Left colon (tissue), 2 donors: ENCODE measurements around the gene DXO. TPM values are rescaled to one million over a fixed set of nuclear protein-coding genes. Genes with fewer than 3 reads are reported as not detected.
A peak's percentile ranks its signal among the peaks of the same experiment; 100 is the strongest.
"Not testable (repeated sequence)": the region's sequence is repeated elsewhere in the genome, so short reads cannot be mapped to it uniquely, and the experiment has no call there.

ENCODE experiments used
- ATAC-seq: fragments of 200-7000 bp; cut with Tn5 transposase; one replicate; pipeline ENCODE4 v1.9.1; 2020; ENCODE audit warnings: mild to moderate bottlenecking, moderate library complexity
- DNase-seq, 2 donors: peaks; one replicate each; pipeline ENCODE4 v3.0.0-alpha.2; 2020
- intact Hi-C, 2 donors: fragments of 100-400 bp; cut with DNase I in 1 of 2; cut with micrococcal nuclease in 1 of 2; formaldehyde crosslinking; loops; one replicate each; pipeline versions ENCODE4 v1.11.2 to v1.14.0; 2022; cut with DNase I, micrococcal nuclease
- total RNA-seq, 2 donors: library from RNA; stranded (reverse); fragmentation: NEBNext Ultra II Directional; extraction: Animal tissue kit (Norgen Biotek cat#: 25700); gene quantifications; one replicate each; pipeline ENCODE4 v1.2.1, GENCODE V29; 2021
- donor health status: DM: no; HTN: no; CAD: no.
- donor health status: DM: yes; HTN: yes; CAD: no.

DXO gene
- total RNA-seq, 2 donors from 2014 or later: 14.4 to 15.8 TPM

GRCh38 chr6:31989363-31989762 lies 17.4 kb upstream of the DXO start:
- ATAC-seq, DNase-seq, intact Hi-C loops: not testable (repeated sequence)

- ATAC-seq, DNase-seq, intact Hi-C loops: not testable (repeated sequence)
These were observed 9.8 kb upstream of the DXO start, which contains the start of gene C4A for GRCh38 chr6:31981744-31982143. TSS of gene C4A (plus strand) at chr6:31982057. CDS start at chr6:31982108, 51 bp downstream.

DNA sequence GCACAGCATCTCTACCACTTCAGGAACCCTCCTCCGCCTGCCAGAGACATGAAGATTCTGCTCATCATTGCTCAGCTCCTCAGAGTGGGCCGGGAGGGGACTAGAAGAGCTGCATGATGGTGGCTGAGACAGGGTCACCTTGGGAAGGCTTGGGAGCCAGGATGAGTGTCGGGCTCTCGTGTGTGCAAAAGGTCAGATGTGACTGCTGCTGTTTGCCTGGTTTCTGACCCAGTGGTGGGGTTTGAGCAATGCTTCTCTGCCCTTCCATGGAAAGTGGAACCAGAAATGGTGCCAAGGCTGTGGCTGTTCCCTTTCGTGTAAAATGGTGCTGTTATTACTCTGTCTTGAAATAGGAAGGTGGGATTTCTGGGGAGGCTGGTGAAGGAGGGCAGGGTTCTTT lies 9.1 kb upstream of the DXO start:
- intact Hi-C loops, DNase-seq, ATAC-seq: not testable (repeated sequence)

- intact Hi-C loops, DNase-seq, ATAC-seq: not testable (repeated sequence)
These were observed 8.4 kb upstream of the DXO start for GRCh38 chr6:31980195-31980876.

- intact Hi-C loops: no loop called here
- DNase-seq (no peak), ATAC-seq (no peak)
These were observed 7.4 kb upstream of the DXO start for GRCh38 chr6:31979238-31979898.

- ATAC-seq (no peak), DNase-seq (no peak)
- intact Hi-C loops: no loop called here
These were observed 6.9 kb upstream of the DXO start for GRCh38 chr6:31978831-31979230.

DNA sequence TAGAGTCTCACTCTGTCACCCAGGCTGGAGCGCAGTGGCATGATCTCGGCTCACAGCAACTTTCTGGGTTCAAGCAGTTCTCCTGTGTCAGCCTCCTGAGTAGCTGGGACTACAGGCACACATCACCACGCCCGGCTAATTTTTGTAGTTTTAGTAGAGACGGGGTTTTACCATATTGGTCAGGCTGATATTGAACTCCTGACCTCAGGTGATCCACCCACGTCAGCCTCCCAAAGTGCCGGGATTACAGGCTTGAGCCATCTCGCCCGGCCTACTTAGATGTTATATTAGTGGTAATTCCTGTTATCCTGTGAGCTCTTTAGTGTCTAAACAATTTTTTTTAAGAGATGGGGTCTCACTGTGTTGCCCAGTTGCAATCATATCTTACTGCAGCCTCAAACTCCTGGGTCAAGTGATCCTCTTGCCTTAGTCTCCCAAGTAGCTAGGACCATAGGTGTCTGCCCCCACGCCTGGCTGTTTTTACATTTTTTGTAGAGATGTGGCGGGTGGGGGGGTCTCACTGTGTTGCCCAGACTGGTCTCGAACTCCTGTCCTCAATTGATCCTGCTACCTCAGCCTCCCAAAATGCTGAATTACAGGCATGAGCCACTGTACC lies 6.0 kb upstream of the DXO start:
- DNase-seq: no peak
- no peak for ATAC-seq
- intact Hi-C loops: no loop called here

DNA sequence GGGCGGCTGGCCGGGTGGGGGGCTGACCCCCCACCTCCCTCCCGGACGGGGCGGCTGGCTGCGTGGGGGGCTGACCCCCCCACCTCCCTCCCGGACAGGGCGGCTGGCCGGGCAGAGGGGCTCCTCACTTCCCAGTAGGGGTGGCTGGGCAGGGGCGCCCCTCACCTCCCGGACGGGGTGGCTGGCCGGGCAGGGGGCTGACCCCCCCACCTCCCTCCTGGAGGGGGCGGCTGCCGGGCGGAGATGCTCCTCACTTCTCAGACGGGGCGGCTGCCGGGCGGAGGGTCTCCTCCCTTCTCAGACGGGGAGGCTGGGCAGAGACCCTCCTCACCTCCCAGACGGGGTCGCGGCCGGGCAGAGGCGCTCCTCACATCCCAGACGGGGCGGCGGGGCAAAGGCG lies 4.1 kb upstream of the DXO start:
- DNase-seq: peak in 1 of 2 donors; percentile 17
- intact Hi-C loops, ATAC-seq: not testable (repeated sequence)

DNA sequence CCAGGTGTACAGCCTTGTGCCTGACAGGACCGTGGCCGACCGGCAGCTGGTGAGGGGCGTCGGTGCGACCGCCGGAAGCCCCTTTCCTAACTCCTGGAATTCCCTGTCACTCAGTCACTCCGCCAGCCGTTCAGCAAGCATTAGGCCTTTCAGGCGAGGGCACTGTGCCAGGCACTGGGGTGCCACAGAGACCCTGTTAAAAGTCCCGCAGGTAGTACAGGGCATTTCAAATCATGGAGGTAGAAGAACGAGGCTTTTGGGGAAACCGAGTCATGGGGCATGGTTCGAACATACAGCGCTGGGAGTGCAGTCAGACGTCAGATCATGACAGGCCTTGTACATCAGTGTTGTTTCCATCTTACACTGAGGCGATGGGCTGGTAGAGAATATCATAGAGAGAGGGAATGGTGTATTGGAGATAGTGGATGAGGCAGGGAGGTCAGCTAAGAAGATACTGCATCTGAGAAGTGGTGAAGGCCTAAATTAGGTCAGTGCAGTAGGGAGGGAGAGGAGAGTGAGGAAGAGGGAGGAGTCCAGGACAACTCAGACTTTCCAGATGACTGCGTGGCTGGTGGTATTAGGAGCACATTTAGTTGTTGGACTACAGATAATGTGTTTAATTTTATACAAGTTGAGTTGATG lies 892 bp upstream of the DXO start:
- ATAC-seq (no peak), DNase-seq (peak in 1 of 2 donors; percentile 18)

GRCh38 chr6:31971279-31971992 lies 502 bp downstream of the DXO start:
- intact Hi-C loops: no loop called here
- DNase-seq (peak; percentile 25 to 26), ATAC-seq (no peak)

More for the DNA sequence above, 892 bp upstream of the DXO start:
- intact Hi-C loops: no loop called here

DNA sequence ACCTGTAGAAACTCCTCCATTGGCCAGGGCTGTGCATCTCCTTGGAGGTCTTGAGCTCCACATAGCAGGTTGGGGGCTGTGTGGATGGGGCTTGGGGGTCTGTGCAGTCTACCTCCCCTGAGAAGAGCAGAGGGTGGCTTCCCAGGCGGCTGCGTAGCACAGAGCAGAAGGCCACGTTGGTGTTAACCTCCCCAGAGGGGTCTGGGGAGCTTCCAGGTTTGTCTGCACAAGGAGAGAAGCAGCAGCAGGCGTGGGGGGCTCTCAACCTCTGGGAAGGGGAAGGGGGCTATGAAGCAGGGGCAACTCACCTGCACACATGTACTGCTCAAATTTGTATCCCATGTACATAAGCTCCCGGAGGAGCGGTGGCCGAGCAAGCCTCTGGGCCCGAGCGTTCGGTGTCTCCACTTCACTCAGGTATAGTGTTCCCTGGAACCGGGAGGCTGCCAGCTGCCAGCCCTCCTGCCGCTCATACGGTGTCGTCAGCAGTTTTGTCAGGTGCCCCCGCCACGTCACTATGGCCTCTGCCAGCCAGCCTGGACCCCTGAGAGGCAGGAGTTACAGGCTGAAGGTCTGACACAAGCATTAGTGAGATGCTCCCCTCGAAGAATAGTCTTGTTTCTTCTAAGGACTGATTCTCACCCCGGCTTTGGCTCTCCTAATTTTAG lies 1.2 kb downstream of the DXO start:
- ATAC-seq (no peak), DNase-seq (peak in 1 of 2 donors; percentile 25)
- intact Hi-C loops: no loop called here

- intact Hi-C loops: no loop called here
- peak in 1 of 2 donors; percentile 12 for DNase-seq
These were observed 2.0 kb downstream of the DXO start for GRCh38 chr6:31969712-31970603.

GRCh38 chr6:31968791-31969711 lies 2.9 kb downstream of the DXO start:
- intact Hi-C loops: no loop called here
- ATAC-seq (no peak), DNase-seq (peak in 1 of 2 donors; percentile 20)

More at GRCh38 chr6:31969712-31970603, 2.0 kb downstream of the DXO start:
- ATAC-seq: no peak

DNA sequence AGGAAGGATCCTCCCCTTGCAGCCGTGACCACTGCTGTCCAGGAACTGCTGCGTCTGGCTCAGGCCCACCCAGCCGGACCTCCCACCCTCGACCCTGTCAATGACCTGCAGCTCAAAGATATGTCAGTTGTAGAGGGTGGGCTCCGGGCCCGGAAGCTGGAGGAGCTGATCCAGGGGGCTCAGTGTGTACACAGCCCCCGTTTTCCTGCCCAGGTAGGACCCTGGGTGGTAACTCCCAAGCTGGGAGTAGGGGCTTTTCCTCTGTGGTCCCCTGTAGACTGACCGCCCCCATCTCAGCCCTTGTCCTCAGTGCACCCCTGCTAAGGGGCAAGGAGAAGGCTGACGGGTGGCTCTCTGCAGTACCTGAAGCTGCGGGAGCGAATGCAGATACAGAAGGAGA lies 3.6 kb downstream of the DXO start:
- intact Hi-C loops: no loop called here
- DNase-seq (no peak), ATAC-seq (no peak)

DNA sequence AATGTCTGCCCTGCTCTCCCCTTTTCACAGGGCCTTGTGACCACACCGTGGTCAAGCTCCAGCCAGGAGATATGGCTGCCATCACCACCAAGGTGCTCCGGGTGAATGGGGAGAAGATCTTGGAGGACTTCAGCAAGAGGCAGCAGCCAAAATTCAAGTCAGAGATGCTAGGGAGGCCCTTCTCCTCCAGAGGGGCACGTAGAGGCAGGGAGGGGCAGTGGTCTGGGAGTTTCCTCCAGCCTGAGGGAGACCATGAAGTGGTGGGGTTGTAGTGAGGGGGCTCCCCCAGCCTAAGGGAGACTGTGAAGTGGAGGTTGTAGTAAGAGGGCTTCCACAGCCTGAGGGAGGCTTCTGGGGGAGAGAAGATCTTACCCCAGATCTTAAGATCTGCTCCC lies 4.0 kb downstream of the DXO start:
- intact Hi-C loops: no loop called here
- ATAC-seq (no peak), DNase-seq (no peak)
